GM18499 (cell line): ENCODE measurements around the gene DUXA.
"Not testable (repeated sequence)": the region's sequence is repeated elsewhere in the genome, so short reads cannot be mapped to it uniquely, and the experiment has no call there.

ENCODE experiments used
- ATAC-seq: cut with Tn5 transposase; IDR thresholded peaks from one replicate; pipeline ENCODE4 v1.9.1; 2021; ENCODE audit warnings: moderate number of reproducible peaks; ENCODE audit not compliant: insufficient read depth, unreplicated experiment

Gene DUXA

GRCh38 chr19:57167385-57167784 lies at the start of gene DUXA:
Gene DUXA (minus strand): TSS chr19:57167485. CDS start chr19:57167443, 42 bp downstream.
- ATAC-seq: no peak

- no peak for ATAC-seq
These were observed 44.8 kb upstream of the DUXA start for GRCh38 chr19:57212109-57212508.

DNA sequence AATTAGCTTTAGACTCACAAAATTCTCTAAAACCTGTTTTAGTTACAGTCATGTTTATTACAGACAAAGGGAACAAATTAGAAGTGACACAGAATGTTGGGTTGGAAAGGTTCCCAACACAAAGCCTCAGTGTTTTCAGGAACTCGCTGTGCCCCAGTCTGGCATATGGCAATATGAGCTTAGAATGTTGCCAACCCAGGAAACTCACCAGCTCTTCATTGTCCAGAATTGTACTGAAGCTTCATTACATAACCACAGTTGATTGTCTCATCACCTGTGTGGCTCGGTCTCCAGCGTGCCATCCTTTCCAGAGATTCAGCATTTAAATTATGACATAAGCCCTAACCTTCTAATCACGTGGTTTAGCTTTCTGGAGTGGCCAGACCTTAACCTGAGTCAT lies 43.1 kb upstream of the DUXA start:
- no peak for ATAC-seq

GRCh38 chr19:57202160-57202559 lies 34.9 kb upstream of the DUXA start:
- ATAC-seq: no peak

DNA sequence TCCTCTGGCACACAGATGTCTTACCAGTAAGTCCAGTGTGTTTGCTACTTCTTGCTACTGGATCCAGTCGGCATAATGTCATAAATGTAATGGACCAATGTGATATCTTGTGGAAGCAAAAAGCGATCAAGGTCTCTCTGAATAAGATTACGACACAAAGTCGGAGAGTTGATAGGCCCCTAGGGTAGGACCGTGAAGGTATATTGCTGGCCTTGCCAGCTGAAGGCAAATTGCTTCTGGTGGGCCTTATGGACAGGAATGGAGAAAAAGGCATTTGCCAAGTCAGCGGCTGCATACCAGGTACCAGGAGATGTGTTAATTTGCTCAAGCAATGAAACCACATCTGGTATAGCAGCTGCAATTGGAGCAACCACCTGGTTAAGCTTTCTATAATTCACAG lies 30.6 kb upstream of the DUXA start:
- not testable (repeated sequence) for ATAC-seq

GRCh38 chr19:57192993-57193392 lies 25.7 kb upstream of the DUXA start:
- ATAC-seq: no peak

DNA sequence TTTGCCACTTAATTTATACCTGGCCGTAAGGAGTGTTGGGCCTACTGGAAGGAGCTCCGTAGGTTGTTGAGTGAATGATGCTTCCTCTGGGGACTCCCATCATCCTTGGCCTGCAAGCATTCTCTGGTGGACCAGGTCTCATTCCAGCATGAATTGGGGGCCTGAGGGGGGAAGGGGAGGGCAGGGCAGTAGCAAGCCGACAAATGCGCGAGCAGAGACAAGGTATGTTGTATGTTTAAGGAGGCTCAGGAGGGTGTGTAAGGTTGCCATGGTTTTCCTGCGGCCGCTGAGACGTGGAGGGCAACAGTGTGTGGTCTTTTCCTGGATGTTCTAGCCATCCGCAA lies 24.8 kb upstream of the DUXA start:
- ATAC-seq: no peak

- no peak for ATAC-seq
These were observed 24.1 kb upstream of the DUXA start, which contains the start of gene ZNF264 for GRCh38 chr19:57191141-57192076. Gene ZNF264 (plus strand): TSS chr19:57191500. CDS start chr19:57191914, 414 bp downstream.

- ATAC-seq: no peak
These were observed 23.0 kb upstream of the DUXA start for GRCh38 chr19:57190301-57190700.

- no peak for ATAC-seq
These were observed 4.3 kb upstream of the DUXA start for GRCh38 chr19:57171551-57172081.

DNA sequence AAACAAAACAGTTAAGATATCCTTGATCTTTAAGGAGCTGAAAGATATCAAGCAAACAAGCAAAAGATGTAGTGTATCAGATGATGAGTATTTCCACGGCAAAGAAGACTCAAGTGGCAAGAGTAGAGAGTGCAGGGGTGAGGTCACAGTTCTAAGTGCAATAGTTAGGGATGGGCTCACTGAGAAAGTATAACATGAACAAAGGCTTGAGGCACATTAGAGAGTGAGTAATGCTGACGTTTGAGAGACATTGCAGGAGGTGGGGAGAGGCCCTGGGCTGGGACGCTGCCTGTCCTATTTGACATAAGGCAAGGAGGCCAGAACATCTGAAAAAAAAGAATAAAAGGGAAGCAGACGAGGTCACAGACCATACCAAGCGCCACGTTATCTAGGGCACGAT lies 1.4 kb downstream of the DUXA start:
- ATAC-seq: no peak

DNA sequence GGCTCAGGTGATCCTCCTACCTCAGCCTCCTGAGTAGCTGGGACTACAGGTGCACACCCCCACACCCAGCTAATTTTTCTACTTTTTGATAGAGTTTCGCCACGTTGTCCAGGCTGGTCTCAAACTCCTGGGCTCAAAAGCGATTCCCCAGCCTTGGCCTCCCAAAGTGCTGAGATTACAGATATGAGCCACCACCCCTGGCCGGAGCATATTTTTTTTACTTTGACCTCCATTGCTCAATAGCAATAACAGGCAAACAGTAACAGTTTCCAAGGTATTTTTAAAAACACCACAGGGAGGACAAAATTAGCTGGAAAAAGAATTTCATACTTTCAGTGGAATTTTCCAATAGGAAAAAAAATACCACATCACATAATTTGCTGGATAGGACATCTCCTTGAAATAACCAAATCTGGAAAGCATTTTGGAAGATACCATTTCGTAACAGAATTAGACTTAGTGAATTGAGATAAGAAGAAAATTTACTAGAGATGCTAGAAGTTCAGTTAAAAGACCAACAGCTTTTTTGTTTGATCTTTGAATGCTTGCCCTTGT lies 5.2 kb downstream of the DUXA start:
- no peak for ATAC-seq

GRCh38 chr19:57152921-57153320 lies 14.4 kb downstream of the DUXA start:
- ATAC-seq: no peak

- no peak for ATAC-seq
These were observed 25.6 kb downstream of the DUXA start for GRCh38 chr19:57141699-57142098.

DNA sequence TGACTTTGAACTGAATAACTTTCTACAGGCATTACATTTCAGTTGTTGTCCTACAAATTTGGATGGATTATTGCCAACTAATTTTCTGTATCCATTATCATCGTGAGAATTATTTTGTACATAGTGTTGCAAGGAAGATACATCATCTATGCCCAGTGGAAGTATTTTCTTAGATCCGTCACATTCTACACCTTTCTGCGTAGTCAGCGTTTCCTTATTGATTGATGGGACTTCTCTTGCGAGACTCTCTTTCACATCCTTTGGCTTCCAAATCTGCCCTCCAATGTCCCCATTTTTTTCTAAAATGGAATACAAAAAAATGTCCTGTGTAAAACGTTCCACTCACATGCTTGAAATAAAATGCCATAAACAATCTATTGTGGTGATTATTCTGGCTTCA lies 31.5 kb downstream of the DUXA start:
- no peak for ATAC-seq

DNA sequence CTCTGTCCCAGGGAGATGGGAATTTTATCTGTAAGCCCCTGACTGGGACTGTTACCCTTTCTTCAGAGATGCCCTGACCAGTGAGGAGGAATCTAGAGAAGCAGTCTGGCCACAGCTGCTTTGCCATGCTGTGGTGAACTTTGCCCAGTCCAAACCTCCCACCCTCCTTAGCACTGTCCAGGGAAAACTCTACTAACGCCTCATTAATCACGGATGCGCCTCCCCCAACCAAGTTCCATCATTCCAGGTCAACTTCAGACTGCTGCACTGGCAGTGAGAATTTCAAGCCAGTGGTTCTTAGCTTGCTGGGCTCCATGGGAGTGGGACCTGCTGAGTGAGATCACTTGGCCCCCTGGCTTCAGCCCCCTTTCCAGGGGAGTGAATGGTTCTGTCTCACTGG lies 39.9 kb downstream of the DUXA start:
- ATAC-seq: not testable (repeated sequence)

GRCh38 chr19:57123882-57124281 lies 43.4 kb downstream of the DUXA start:
- ATAC-seq: no peak

DNA sequence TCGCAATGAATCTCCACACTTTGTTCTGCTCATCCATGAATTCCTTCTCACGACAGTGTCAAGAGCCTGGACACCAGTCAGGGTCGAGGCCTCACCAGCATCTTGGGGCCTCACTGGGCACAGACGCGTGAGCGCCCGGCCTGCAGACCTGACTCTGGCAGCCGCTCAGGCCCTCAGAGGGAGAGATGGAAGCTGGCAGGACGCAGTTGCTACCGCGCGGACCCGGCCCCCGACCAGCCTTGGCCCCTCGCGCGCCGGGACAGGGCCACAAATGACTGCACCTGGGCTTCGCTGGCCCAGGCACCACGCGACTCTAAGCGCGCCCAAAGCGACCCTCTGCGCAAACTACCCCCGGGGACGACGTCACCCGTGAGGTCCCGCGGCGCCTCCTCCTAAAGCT lies 48.4 kb downstream of the DUXA start:
- no peak for ATAC-seq

- ATAC-seq: not testable (repeated sequence)
These were observed 53.8 kb downstream of the DUXA start for GRCh38 chr19:57113501-57113900.

GRCh38 chr19:57111329-57111644 lies 56.0 kb downstream of the DUXA start:
- no peak for ATAC-seq

DNA sequence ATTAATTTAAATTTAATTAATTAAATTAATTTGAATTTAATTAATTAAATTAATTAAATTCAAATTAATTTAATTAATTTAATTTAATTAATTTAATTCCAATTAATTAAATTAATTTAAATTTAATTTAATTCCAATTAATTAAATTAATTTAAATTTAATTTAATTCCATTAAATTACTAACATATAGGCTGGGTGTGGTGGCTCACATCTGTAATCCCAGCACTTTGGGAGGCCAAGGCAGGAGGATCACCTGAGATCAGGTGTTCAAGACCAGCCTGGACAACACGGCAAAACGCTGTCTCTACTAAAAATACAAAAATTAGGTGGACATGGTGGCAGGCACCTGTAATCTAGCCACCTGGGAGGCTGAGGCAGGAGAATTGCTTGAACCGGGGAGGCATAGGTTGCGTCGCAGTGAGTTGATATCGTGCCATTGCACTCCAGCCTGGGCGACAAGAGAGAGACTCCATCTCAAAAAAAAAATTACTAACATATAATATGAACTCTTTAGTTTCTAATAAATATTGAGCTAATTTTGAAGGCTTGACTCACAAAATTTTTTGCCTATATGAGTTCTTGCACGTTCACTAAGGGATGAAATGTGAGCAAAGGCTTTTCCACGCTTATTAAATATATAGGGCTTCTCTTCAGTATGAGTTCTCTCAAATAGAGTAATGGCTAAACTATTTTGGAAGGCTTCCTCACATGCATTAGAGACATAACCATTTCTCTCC lies 56.5 kb downstream of the DUXA start:
- no peak for ATAC-seq
